Measurements from ENCODE around the gene A3GALT2.

A3GALT2 gene

DNA sequence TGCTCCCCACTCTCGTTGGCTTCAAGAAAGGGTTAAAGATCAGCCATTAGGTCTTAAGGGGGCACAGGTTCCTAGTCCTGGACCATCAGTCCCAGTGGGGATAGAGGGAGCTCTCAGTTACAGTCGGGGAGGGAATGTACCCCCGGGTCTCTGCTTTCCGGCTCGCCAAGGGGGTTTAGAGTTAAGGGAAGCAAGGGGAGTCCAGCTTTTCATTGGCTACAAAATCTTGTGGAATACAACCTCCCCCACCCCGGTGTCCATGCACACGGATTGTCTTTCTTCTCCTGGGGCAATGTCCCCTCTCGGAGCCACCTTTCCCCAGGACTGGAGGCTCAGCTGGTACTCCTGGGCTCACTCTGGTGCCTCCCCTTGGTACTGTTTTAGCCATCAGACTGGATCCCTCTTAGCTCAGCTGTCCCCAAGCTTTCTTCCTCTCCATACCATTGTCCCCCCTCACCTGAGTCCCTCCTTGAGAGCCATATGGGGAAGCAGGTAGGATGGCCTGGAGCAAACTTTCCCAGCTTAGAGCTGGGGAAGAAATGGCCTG, at the start of gene A3GALT2:
Gene A3GALT2, minus strand, starts transcription at position 480 of the 547 bp plus-strand sequence. Its CDS starts 0 bp downstream, at position 480.
- DNase-seq = no peak

DNA sequence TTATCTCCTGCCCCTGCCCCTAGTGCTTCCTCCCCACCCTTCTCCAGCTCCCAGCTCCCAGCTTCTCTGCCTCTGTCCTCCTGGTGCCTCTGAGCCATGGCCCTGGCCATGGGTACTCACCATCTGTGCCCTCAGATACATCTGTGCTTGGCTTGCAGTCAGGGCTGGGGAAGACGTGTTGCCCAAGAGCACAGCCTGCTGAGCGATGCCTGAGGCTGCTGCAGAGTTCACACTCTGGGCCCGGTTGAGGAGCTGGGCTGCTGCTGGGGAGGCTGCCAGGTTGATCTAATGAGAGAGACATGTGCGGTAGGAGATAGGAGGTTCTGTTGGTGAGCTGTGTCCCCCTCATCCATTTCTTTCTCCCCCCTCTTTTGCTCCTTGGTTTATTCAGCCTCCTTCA, 49.4 kb upstream of the A3GALT2 start:
- no peak for DNase-seq

DNA sequence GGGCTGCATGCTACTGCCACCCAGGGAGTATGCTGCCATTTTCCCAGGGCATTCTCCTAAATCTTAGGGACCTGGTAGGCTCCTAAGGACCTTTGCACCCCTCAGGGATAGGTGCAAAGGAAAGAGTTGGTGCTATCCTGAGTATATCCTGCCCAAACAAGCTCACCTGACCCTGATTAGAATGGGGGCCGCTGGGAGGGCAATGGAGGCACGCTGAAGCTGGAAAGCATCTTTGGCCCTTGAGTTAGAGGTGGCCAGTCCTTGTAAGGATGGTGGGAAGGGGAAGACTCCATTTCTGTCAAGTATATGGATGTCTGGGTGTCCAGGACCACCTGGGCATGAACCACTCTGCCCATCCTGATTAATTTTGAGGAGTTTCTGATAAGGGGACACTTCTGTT, 48.9 kb upstream of the A3GALT2 start:
- no peak for DNase-seq

DNA sequence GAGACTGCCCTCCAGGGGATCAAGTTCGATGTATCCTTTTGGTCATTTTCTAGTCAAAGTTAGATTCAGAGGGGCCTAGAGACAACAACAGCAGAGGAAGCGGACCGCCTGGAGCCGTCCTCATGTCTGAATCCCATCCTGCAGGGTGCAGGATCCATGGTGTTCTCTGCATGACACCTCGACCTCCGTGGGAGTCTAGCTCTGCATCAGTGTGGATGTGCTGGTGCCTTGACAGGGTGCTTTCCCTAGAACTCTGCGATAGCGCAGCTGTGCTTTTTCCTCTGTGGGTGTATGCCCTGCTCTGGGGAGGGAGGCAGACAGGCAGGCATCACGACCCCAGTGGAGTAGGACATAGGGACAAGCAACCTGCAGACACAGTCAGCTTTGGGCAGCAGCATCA, 48.2 kb upstream of the A3GALT2 start:
- no peak for DNase-seq

DNA sequence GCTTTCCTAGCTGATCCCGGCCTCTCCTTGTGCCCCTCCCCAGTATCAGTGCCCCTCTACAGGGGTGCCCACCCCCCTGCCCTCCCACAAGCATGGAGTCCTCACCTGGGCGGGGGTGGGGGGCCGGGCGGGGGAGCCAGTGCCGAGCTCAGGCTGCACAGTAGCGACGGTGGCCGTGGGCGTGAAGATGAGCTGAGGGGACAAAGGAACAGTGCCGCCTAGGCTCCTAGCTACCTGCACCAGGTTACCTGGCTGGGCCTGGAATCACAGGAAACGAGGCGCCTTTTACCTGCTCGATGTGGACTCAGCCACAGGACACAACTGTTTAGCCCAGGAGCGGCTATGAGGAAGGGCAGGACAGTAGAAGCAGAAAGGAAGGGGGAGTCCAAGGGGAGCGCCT, 47.5 kb upstream of the A3GALT2 start:
- DNase-seq = no peak

DNA sequence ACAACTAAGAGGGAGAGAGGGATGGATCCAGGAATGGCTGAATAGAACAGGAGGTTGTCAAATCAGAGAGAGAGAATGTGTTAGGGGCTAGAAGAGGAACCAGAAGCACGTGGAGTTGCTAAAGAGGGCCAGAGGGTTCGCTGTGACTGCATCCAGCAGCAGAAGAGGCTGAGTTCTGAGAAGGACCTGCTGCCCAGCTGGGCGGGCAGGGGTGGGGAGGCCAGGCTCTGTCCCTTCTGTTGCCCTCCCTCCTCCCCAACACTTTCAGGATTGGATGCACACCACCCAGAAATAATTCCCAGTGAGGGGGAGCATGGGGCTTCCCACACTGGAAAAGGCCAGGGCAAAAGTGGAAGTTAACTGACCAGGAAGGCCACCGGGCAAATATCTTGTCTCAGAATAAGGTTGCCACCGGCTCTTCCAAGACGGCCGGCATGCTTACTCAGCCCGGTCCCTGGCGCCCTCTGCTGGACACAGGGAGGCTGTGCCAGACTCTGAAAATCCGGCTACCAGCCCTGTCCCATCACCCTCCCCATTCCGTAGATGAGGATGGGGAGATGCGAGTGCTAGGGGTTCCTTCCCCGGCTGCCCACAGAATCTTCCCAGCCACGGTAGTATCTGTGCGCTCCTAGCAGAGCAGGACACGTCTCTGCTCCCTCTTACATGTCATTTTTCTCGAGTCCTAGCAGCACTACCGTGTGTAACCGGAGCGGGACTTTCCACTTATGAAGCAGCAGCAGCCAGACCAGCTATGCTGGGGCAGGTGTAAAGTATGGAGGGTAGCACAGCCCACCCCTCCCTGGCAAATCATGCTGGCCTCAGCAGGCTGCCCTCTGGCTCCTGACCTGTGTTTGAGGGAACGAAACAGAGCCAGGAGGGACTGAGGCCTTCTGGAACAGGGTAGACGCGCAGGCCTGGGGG, 46.8 kb upstream of the A3GALT2 start:
- DNase-seq = peak; percentile 72 to 77

DNA sequence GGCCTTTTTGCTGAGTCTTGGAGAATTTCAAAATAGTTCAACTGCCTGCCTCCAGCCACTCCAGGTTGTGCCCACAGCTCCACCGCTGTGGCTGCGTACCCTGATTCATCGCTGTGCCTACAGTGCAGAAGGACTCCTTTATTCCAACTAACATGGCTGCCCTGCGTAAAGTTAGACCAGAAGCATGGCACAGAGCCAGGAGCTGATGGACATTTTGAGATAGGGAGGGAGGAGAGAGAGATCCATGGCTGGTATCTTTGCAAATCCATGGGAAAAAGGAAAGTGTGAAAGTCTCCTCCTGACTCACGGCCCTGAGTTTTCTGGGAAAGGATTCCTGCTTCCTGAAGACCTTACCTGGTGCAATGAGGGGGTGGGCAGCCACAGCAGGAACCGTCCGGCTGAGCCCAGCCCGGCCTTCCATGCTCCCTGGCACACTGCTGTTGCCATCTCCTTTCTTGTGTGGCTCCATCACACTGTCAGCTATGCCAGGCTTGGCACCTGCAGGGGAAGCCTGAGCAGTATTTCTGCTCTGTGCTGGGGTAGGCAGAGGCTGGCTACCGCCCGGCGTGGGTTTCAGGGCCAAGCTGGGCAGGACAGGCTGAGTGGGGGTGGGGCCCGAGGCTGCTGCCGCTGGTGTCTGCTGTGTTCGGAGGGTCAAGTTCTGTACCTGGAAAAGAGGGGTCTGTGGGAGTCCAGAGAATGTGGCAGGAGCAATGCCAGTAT, 46.0 kb upstream of the A3GALT2 start:
- DNase-seq = no peak

DNA sequence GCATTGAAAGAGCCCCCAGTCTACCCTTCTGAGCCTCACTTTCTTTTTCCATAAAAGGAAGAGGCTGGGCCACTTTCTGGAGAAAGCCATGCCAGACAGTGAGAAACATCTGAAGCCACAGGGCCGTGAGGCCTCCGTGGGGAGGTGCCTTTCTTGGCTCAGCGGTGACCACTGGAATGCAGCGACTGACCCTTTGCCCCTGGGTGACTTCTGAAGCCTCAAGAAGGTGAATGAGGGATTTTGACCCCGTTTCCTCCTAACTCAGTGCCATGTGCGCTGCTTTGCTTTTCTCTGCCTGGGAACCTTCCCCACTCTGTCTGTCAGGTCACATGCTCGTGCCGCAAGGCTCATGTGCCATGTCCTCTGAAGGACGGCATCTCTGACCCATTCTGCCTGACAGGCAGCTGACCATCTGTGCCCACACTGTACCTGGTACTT, 44.7 kb upstream of the A3GALT2 start:
- no peak for DNase-seq

DNA sequence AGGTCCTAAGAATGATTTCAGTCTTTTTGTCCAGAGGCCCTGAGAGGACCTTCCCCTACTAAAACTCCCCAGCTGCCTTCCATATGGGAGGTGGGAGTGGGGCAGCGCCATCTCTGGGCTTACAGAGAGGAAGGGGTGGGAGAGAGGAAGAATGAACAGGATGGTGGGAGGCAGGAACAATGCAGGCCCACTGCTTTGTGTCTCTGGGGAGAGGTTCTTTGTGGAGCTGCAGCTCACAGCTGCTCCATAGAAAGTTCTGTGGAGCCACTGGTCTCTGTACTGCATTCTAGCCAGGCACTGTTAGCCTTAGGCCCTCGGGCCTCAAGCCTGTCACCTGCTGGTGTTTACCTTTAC, 43.6 kb upstream of the A3GALT2 start:
- DNase-seq = no peak

DNA sequence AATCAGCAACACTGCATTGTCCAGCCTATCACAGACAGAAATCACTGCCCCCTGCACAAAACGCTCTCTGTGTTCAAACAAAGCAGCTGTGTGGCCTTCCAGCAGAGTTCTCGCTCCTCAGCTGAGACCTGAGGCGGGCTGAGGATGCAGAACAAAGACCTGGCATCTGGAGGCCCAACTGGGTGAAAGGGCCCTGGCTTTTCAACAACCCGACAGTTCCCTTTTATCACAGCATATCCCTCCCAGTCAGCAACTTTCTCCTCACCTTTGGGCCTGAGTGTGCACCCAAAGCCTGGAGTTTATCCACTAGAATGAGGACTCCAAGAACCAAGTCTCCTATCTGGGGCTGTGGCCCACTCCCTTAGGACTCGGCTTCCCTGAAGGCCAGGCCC, 42.6 kb upstream of the A3GALT2 start:
- DNase-seq = no peak

DNA sequence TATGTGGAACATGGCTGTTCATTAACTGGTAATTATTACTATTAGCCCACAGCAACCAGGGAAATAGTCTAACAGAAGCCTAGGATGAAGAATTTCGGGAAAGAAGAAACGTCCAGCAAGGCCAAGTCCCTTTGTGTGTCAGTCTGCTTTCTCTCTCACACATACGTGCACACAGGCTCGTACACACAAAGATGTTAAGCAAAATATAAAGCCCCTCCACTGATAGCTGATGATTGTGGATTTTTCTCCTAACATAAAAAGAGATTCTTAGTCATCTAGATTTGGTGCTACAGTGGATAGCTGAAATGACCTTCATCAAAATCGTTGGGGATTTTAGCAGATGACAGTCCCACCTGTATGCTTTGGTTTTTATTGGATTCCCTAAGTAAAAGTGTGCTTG, 42.1 kb upstream of the A3GALT2 start:
- DNase-seq = no peak

DNA sequence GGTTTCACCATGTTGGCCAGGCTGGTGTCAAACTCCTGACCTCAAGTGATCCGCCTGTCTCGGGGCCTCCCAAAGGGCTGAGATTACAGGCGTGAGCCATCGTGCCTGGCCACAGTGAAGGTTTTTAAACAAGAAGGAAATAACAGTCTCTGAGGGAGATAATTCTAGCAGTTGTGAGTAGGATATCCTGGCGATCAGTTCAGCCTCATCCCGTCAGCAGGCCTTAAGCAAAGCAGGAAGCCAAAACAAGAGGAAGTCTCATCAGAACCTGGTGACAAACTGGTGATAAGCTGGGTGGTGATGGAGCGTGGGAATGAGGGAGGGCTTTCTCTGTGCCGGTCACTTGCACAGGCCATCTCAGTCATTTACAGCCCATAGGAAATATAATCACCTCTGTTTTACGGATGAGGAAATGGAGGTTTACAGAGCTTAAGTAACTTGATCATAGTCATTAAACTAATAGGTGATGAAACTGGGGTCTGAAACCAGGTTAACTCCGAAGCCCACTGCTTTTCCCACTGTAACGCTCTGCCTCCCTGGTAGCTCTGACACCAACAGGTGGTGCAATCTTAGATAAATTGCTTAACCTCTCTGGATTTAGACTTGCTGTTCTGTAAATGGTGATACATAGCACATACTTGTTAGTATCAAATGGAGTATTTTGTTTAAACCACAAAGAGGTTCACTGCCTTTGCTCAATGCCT, 40.8 kb upstream of the A3GALT2 start:
- DNase-seq = no peak

DNA sequence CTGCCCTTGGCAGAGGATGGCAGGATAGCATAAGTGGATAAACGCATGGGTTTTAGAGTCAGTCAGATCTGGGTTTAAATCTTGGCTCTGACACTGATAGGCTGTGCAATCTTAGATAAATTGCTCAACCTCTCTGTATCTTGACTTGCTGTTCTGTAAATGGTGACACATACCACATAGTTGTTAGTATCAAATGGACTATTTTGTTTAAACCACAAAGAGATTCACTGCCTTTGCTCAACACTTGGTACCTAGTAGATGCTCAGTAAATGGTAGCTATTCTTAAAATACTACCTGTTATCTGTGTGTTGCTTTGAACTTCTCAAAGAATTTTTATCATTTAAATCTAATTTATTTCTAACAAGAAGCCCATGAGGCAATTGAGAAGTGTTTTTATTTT, 39.5 kb upstream of the A3GALT2 start:
- no peak for DNase-seq

DNA sequence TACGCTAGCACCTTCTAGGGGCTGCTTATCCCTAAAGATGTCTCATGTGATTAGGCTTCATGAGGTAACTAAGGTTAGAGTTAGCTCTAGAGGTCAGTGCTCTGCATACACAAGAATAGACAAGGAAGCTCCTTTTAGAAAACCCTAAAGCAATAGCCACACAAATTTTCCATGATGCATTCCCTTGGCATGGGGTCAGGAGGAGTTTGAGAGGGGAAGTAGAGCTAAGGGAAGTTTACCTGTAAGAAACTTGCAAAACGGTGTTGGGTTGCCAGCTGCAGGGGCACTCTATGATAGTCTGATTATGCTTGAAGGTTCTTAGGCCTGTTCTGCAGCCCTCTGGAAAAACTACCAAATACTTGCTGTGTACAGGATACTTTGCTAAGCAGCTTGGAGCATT, 39.0 kb upstream of the A3GALT2 start:
- DNase-seq = no peak

DNA sequence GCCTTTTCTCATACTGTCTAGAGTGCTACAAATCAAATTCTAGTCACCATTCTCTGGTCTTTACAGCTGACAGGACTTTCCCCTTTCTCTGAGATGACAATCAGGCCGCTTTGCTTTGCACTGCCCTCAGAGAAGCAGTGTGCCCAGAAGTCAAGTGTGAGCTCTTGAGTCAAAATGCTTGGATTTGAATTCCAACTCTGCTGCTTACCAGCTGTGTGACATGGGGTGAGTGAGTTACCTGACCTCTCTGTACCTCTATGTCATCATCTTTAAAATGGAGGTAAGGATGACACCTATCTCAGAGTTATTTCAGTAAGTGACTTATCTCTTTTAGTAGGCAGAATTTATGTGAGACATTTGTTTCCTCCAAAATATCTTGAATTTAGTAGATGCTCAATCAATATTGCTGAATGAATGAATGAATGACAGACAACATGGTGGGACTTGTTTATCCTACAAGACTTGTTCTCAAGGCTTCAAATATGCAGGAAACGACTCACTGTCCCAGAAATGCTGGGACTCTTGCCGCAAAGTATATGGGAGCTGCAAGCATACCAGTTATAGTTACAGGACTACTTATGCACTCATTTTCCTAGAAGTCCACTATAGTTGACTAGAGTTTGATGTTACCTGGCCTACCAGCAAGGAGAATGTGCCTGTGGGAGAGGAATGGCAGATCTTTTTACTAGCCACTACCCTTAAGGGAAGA, 38.1 kb upstream of the A3GALT2 start:
- no peak for DNase-seq

DNA sequence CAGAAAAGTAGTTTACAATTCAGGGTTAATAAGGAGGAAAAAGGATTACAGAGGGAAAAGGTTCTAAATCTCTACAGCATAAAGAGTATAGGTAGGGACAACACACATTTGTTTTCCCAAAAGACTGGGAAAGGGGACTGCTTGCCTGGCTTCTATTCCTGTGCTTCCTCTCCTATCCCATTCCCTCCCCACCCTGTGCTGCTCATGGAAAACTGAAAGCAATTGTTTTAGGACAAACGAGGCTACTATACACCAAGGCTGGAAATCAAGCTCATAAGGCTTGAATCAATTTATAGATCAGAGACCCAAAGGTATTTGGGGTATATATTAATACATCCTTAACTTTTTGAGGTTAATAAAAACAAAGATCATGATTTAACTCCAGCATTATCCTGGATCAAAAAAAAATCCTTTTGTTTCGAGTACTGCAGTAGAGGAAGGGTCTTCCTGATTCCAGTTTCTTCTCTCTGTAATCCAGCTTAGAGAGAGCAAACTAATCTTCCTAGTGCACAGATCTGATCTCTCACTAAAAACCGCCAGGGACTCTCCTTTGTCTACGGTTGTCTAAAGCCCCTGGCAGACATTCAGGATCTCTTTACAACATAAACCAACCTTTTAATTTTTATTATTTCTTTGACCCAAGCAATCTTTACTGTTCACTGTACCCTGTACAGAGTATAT, 37.4 kb upstream of the A3GALT2 start:
- no peak for DNase-seq

DNA sequence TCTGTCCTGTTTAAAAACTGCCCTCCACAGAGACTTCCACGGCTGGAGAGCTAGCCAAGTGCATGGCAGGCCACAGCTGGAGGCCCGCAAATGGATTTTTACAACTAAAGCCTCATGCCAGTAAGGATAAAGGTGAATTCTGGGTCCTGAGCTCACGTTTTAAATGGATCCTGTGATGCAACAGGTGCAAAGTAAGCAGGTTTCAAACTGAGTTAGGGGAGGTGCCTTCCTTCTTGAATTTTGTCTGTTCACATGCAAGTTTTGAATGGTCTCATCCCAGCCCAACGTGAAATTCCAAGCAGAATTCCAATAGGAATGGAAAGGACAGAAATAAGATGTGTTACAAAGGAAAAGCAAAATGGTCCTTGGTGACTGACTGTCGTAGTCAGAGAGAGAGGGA, 36.2 kb upstream of the A3GALT2 start:
- DNase-seq = no peak

DNA sequence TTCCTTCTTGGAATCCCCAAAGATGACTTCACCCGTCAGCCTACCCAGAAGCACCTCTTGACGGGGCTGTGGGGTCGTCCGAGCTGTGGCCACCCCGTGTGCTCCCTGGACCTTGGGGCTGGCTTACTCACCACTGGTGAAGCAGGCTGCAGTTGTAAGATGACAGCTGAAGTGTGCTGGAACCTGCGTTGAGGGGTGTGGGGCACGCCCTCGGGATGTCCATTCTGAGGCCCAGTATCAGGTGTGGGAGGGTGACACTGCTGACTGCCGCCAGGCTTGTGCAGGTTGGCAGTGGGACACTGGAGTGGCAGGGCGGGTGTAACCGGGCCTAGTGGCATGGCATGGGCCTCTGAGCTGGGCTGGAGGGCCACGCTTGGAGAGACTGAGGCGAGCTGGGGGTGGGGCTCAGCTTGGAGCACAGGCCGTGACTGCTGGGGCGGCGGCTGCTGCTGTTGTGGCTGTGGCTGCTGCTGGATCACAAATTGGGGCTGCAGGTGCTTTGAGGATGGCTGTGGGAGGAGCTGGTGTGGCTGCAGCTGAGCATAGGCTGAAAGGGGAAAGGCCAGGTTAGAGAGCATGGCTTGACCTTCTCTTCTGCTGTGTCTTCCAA, 33.9 kb upstream of the A3GALT2 start:
- DNase-seq = no peak

DNA sequence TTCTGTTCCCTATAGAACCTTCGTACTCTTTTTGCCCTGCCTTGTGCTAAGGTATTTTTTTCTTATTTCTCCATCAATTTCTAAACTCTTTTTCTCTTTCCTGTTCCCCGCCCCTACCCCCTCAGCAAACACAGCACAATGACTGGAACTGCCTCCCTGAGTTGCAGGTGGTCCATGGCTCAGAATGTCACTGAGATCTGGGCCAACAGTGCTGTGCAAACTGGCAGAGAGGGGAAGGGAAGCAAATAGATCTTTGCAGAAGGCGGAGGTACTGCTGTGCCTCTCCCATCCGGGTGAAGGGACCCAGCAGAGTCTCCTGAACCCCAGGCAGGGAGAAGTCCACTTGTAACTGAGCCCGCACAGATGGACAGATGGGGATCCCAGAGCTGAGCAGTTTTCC, 32.6 kb upstream of the A3GALT2 start:
- DNase-seq = no peak

DNA sequence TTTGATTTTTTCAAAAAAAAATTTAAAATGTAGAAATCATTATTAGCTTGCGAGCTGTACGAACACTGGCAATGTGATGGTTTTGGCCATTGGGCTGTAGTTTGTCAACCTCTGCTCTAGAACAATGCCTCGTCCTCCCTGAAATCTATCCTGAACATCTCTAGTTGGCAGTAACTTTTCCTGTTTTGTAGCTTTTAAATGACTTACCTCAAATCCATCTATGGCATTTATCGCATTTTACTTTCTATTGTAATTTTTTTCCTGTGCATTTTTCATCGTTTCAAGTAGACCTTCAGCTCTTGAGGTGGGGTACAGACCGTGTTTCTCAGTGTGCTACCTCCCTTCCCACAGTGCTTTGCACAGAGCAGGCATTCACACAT, 30.4 kb upstream of the A3GALT2 start:
- no peak for DNase-seq

DNA sequence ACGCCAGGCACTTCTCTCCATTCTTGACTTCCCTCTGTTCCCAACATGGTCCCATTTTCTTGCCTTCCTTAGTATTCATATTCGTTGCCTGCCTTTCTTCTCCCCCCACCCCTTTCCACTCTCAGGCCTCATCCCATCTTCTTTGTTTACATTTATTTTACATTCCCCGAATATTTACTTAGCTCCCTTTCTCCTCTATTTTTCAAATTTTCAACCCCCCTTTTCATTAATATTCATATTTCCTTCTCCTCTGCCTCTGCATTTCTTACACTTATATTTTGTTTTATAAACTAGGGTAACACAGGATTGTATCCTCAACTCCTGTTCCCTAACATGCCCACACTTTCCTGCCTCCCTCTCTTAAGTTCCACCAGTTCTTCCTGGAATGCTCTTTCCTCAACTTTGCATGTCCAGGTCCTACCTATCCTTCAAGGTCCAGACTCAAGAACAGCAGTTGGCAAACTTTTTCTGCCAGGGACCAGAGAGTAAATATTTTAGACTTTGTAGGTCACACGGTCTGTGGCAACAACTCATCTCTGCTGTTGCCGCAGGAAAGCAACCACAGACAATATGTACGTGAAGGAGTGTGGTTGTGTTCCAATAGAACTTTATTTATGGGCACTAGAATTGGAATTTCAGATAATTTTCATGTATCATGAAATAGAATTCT, 29.8 kb upstream of the A3GALT2 start:
- no peak for DNase-seq

All from SHP77 (cell line).